Natural killer cell (primary cell): Measurements from ENCODE around the gene BTBD8. TPM values are rescaled to one million over a fixed set of nuclear protein-coding genes. Genes with fewer than 3 reads are reported as not detected.

Experiments used
- ATAC-seq, 3 donors: fragments of 150-1000 bp in 2 of 3; fragments of 200-7000 bp in 1 of 3; cut with Tn5 transposase; 1 replicate in 1 of 3; 2 replicates in 2 of 3; pipeline ENCODE4 v1.10.0; 2021; ENCODE audit warnings: mild to moderate bottlenecking in 2 of 3, moderate library complexity in 2 of 3
- DNase-seq, 2 donors: peaks; one replicate each; pipeline versions ENCODE4 v3.0.0 to v3.0.0-alpha.2; 2013 to 2021; ENCODE audit warnings: mixed read lengths in 1 of 2
- H3K27ac ChIP-seq: one replicate; pipeline ENCODE4 v1.5.1; 2013; ENCODE audit warnings: mild to moderate bottlenecking, low read length
- H3K27me3 ChIP-seq: one replicate; pipeline ENCODE4 v1.6.1; 2013; ENCODE audit warnings: low read length; ENCODE audit not compliant: control insufficient read depth, insufficient read depth
- H3K36me3 ChIP-seq: one replicate; pipeline ENCODE4 v1.6.1; 2013; ENCODE audit warnings: low read length; ENCODE audit not compliant: control insufficient read depth, insufficient read depth
- H3K4me1 ChIP-seq: one replicate; pipeline ENCODE4 v1.6.1; 2013; ENCODE audit warnings: low read length; ENCODE audit not compliant: control insufficient read depth, insufficient read depth
- H3K4me3 ChIP-seq: one replicate; pipeline ENCODE4 v1.5.1; 2013; ENCODE audit warnings: low read length
- H3K9me3 ChIP-seq: one replicate; pipeline ENCODE4 v1.6.1; 2013; ENCODE audit warnings: low read length; ENCODE audit not compliant: control insufficient read depth, insufficient read depth
- H3K27ac Mint-ChIP-seq, 2 donors: one replicate each; pipeline ENCODE4 v1.8.0; 2022; ENCODE audit warnings: mild to moderate bottlenecking in 2 of 2, mixed read lengths in 2 of 2, moderate library complexity in 1 of 2
- H3K27me3 Mint-ChIP-seq, 2 donors: one replicate each; pipeline ENCODE4 v1.8.0; 2022; ENCODE audit warnings: low read depth in 2 of 2, mixed read lengths in 2 of 2
- H3K36me3 Mint-ChIP-seq: one replicate; pipeline ENCODE4 v1.8.0; 2022; ENCODE audit warnings: mixed read lengths
- H3K4me1 Mint-ChIP-seq, 2 donors: one replicate each; pipeline ENCODE4 v1.8.0; 2022; ENCODE audit warnings: mixed read lengths in 2 of 2
- H3K4me3 Mint-ChIP-seq: one replicate; pipeline ENCODE4 v1.8.0; 2022; ENCODE audit warnings: mild to moderate bottlenecking, moderate library complexity, mixed read lengths
- H3K9me3 Mint-ChIP-seq, 2 donors: one replicate each; pipeline ENCODE4 v1.8.0; 2022; ENCODE audit warnings: mixed read lengths in 2 of 2
- CTCF ChIP-seq: fragments of 200-600 bp; IDR thresholded peaks from one replicate; pipeline ENCODE4 v1.8.0; 2022; ENCODE audit warnings: antibody characterized with exemption
- WGBS: methylation state at CpG from one replicate; pipeline ENCODE4 v1.1.7; 2013; ENCODE audit warnings: missing lambda C conversion rate; ENCODE audit not compliant: insufficient coverage; 5-methylcytosine and 5-hydroxymethylcytosine counted together
- intact Hi-C: fragments of 100-400 bp; cut with micrococcal nuclease; formaldehyde crosslinking; loops from one replicate; pipeline ENCODE4 v1.14.2; 2022
- total RNA-seq, 4 donors: library from RNA; stranded (reverse); fragments of 120-200 nt in 1 of 4; gene quantifications; one replicate each; pipeline versions ENCODE4 v1.2.3 to v1.2.4, GENCODE V29; 2013 to 2022

Gene BTBD8
- total RNA-seq, 3 donors from 2014 or later (not counting 1 experiment from before 2014, with no cell fraction given) = 3.7 to 5.7 (median 4.0) TPM

- TF ChIP-seq CTCF = no peak
- Histone ChIP-seq H3K9me3 (no peaks in the 10 kb centered on the region), H3K4me1 (no peaks in the 10 kb centered on the region), H3K27me3 (no peaks in the 10 kb centered on the region), H3K36me3 (no peaks in the 10 kb centered on the region), H3K27ac (no peak overlapping the region), H3K4me3 (no peak overlapping the region)
- 95% methylated on average over 1 of the region's 1 CpG for WGBS
- ATAC-seq = no peak
- DNase-seq = no peak
- Mint-ChIP-seq H3K27me3 (peaks cover 9 to 13% of the 10 kb centered on the region in 2 donors), H3K4me1 (no peaks in the 10 kb centered on the region), H3K27ac (no peak overlapping the region), H3K36me3 (no peaks in the 10 kb centered on the region), H3K9me3 (no peaks in the 10 kb centered on the region), H3K4me3 (no peak overlapping the region)
- intact Hi-C loops = no loop called here
Measured at GRCh38 chr1:92230736-92231135, 150.6 kb downstream of the BTBD8 start.

Other genes with a start within 250 kb of the BTBD8 start
- 100 to 1,000 TPM; 225 to 274 (median 243) TPM for gene TGFBR3, start 194.2 kb upstream of the BTBD8 start, total RNA-seq
- gene BRDT, start 130.9 kb upstream of the BTBD8 start, total RNA-seq = not detected
- gene EPHX4, start 50.4 kb upstream of the BTBD8 start, total RNA-seq = 1 to 10 TPM; 2.3 to 3.8 (median 2.7) TPM
- not detected for gene SETSIP, start 4.9 kb upstream of the BTBD8 start, total RNA-seq
- gene C1orf146, start 137.6 kb downstream of the BTBD8 start, total RNA-seq = not detected
- 10 to 100 TPM; 19.8 to 25.9 (median 19.9) TPM for gene GLMN, start 218.6 kb downstream of the BTBD8 start, total RNA-seq
- gene RPAP2, start 218.7 kb downstream of the BTBD8 start, total RNA-seq = 10 to 100 TPM; 39.4 to 45.7 (median 39.8) TPM